HepG2 (cell line): ENCODE results near the gene ZBTB7B. TPM values are rescaled to one million over a fixed set of nuclear protein-coding genes. Genes with fewer than 3 reads are reported as not detected.

Experiments
- CC2D1A ChIP-seq: sonication (generic); formaldehyde crosslinking; IDR thresholded peaks from 2 replicates; pipeline ENCODE4 v1.8.1; 2023; ENCODE audit warnings: mild to moderate bottlenecking, missing genetic modification reagents
- ESRRA ChIP-seq: sonication (generic); formaldehyde crosslinking; IDR thresholded peaks from 2 replicates; pipeline ENCODE4 v1.5.1; 2020; ENCODE audit warnings: mild to moderate bottlenecking, low read depth, missing genetic modification reagents
- PHF20 ChIP-seq: sonication (generic); formaldehyde crosslinking; IDR thresholded peaks from 2 replicates; pipeline ENCODE4 v1.5.0; 2020; ENCODE audit warnings: mild to moderate bottlenecking, missing genetic modification reagents
- POLR2G ChIP-seq: fragments of 200-400 bp; formaldehyde crosslinking; IDR thresholded peaks from 2 replicates; pipeline ENCODE4 v1.6.1; 2018; ENCODE audit warnings: mild to moderate bottlenecking, low read depth, low read length, moderate library complexity
- SATB2 ChIP-seq: sonication (generic); formaldehyde crosslinking; IDR thresholded peaks from 2 replicates; pipeline ENCODE4 v1.5.0; 2020; ENCODE audit warnings: missing genetic modification reagents
- SP1 ChIP-seq, 2 experiments: fragments of 450-650 bp in 1 of 2; sonication (generic) in 1 of 2; formaldehyde crosslinking in 1 of 2; IDR thresholded peaks; 2 replicates each; pipeline versions ENCODE4 v1.4.0 to v1.6.1; 2016 to 2020; ENCODE audit warnings: missing genetic modification reagents in 1 of 2
- SPEN ChIP-seq: sonication (generic); formaldehyde crosslinking; IDR thresholded peaks from 2 replicates; pipeline ENCODE4 v1.5.1; 2020; ENCODE audit warnings: low read depth, mild to moderate bottlenecking, missing genetic modification reagents
- THYN1 ChIP-seq: sonication (generic); formaldehyde crosslinking; IDR thresholded peaks from 2 replicates; pipeline ENCODE4 v1.8.1; 2023; ENCODE audit warnings: low read depth, mild to moderate bottlenecking, moderate library complexity, missing genetic modification reagents, borderline replicate concordance
- TP53 ChIP-seq: sonication (generic); formaldehyde crosslinking; conservative IDR thresholded peaks from 2 replicates; pipeline ENCODE4 v1.4.0; 2020; ENCODE audit warnings: missing genetic modification reagents
- YEATS2 ChIP-seq: sonication (generic); formaldehyde crosslinking; IDR thresholded peaks from 2 replicates; pipeline ENCODE4 v1.4.0; 2020; ENCODE audit warnings: missing genetic modification reagents, borderline replicate concordance
- ZEB1 ChIP-seq: IDR thresholded peaks from 2 replicates; pipeline ENCODE4 v1.6.1; 2012; ENCODE audit warnings: mild to moderate bottlenecking, low read depth, inconsistent platforms; ENCODE audit not compliant: insufficient replicate concordance
- ZNF292 ChIP-seq: sonication (generic); formaldehyde crosslinking; IDR thresholded peaks from 2 replicates; pipeline ENCODE4 v1.8.1; 2022; ENCODE audit warnings: mild to moderate bottlenecking, low read depth, missing genetic modification reagents, borderline replicate concordance
- ZNF30 ChIP-seq: sonication (generic); formaldehyde crosslinking; IDR thresholded peaks from 2 replicates; pipeline ENCODE4 v1.5.0; 2020; ENCODE audit warnings: mild to moderate bottlenecking, missing genetic modification reagents
- ZNF33A ChIP-seq: sonication (generic); formaldehyde crosslinking; IDR thresholded peaks from 2 replicates; pipeline ENCODE4 v1.5.1; 2020; ENCODE audit warnings: missing genetic modification reagents, mild to moderate bottlenecking, moderate library complexity, borderline replicate concordance
- ZNF781 ChIP-seq: sonication (generic); formaldehyde crosslinking; IDR thresholded peaks from 2 replicates; pipeline ENCODE4 v1.5.1; 2020; ENCODE audit warnings: borderline replicate concordance, mild to moderate bottlenecking, missing genetic modification reagents; ENCODE audit errors: not compliant biosample characterization
- ZNF790 ChIP-seq: sonication (generic); formaldehyde crosslinking; IDR thresholded peaks from 2 replicates; pipeline ENCODE4 v1.8.0; 2022; ENCODE audit warnings: missing genetic modification reagents, mild to moderate bottlenecking, borderline replicate concordance
- polyA plus RNA-seq, 8 experiments: library from polyadenylated mRNA; depleted of rRNA in 3 of 8; stranded (reverse) in 7 of 8; unstranded in 1 of 8; fragments of >200 nt; fragmentation: Illumina TruSeq in 4 of 8; extraction: Trizol in 4 of 8; gene quantifications; 2 replicates each; pipeline versions ENCODE4 v1.2.1 to v1.2.3, GENCODE V29; 2011 to 2016; ENCODE audit warnings: low read depth in 4 of 8, missing spikeins in 1 of 8, mixed read lengths in 1 of 8; ENCODE audit not compliant: insufficient read depth in 1 of 8
- total RNA-seq, 5 experiments: library from RNA; depleted of rRNA; stranded (reverse); fragments of >200 nt; fragmentation: Illumina TruSeq; extraction: Trizol; gene quantifications; 2 replicates each; pipeline ENCODE4 v1.2.3, GENCODE V29; 2016; ENCODE audit warnings: low read depth in 1 of 5
- TF ChIP-seq, protein P1 (sequence below): sonication (generic); formaldehyde crosslinking; IDR thresholded peaks from 2 replicates; pipeline ENCODE4 v1.4.0; 2020; ENCODE audit warnings: mild to moderate bottlenecking, missing genetic modification reagents
- TF ChIP-seq, protein P2 (sequence below): sonication (generic); formaldehyde crosslinking; IDR thresholded peaks from 2 replicates; pipeline ENCODE4 v1.5.0; 2020; ENCODE audit warnings: missing genetic modification reagents
- TF ChIP-seq, protein P3 (sequence below): sonication (generic); formaldehyde crosslinking; IDR thresholded peaks from 2 replicates; pipeline ENCODE4 v1.8.1; 2023; ENCODE audit warnings: mild to moderate bottlenecking, inconsistent platforms, moderate library complexity, missing genetic modification reagents, borderline replicate concordance
- TF ChIP-seq, protein P4 (sequence below): sonication (generic); formaldehyde crosslinking; IDR thresholded peaks from 2 replicates; pipeline ENCODE4 v1.4.0; 2020; ENCODE audit warnings: missing genetic modification reagents, mild to moderate bottlenecking, borderline replicate concordance

The ZBTB7B gene
- total and polyA plus RNA-seq, 2 of the 13 experiments (the other 11 are each of a cell fraction or from before 2014, with no cell fraction given): 15.5 to 17.5 TPM

DNA sequence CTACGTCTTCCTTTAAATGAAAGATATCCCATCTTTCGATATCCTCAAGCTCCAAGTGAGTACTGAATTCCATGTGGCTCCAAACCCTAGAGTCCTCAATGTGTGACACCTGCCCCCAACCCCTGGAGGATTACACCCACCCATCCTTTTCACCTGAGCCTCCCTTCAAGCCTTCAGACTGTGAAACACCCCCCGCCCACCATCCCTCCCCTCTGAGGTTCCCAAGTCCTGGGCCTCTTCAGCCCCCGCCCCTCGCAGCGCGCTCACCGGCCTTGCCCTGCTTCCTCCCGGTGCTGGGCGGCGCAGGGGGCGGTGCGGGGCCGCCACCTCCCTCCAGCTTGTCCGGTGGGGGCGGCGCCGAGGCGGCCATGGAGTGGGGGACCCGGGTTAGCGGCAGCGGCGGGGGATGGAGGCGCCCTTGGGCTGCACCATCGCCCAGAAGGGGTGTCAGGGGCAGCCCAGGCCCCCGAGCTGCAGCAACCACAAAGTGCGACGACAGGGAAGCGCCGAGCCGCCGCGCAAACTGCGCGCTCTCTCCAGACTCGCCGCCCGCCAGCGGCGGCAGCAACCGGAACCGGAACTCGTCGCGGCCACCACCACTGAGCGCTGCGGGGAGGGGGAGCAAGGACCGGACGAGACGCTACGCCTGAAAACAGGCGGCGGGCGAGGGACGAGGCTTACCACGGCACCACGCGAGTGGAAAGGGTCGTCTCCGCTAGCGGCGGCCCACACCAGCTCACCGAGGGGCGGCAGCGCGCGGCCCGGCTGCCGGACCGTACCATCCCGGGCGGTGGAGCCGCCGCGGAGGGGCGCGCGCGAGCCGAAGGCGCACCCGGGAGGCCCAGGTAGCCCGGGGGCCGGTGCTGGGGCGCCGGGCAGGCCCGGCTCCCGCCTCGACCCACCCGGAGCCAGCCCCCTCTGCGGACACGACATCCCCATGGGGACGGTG lies 41.1 kb upstream of the ZBTB7B start, which contains the start of gene PYGO2 (continued):
- TF ChIP-seq, protein P1, sequence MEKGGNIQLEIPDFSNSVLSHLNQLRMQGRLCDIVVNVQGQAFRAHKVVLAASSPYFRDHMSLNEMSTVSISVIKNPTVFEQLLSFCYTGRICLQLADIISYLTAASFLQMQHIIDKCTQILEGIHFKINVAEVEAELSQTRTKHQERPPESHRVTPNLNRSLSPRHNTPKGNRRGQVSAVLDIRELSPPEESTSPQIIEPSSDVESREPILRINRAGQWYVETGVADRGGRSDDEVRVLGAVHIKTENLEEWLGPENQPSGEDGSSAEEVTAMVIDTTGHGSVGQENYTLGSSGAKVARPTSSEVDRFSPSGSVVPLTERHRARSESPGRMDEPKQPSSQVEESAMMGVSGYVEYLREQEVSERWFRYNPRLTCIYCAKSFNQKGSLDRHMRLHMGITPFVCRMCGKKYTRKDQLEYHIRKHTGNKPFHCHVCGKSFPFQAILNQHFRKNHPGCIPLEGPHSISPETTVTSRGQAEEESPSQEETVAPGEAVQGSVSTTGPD (CRISPR knock-in tag): no peak
- TF ChIP-seq YEATS2 (CRISPR knock-in tag): no peak; the same call in 1 of the 2 replicates
- TF ChIP-seq SATB2 (CRISPR knock-in tag): no peak
- peak; percentile 56; the same call in 1 of the 2 replicates for TF ChIP-seq ESRRA (CRISPR knock-in tag)
- no peak for TF ChIP-seq SP1 (IDR thresholded peaks at IDR 0.05)
- peak; percentile 67 for TF ChIP-seq SP1 (CRISPR knock-in tag; IDR thresholded peaks at IDR 0.05)
- TF ChIP-seq ZEB1: no peak
- no peak for TF ChIP-seq ZNF33A (CRISPR knock-in tag)
- no peak for TF ChIP-seq THYN1 (CRISPR knock-in tag)
- no peak for TF ChIP-seq ZNF781 (CRISPR knock-in tag)
- no peak for TF ChIP-seq ZNF292 (CRISPR knock-in tag)
- TF ChIP-seq TP53 (CRISPR knock-in tag): 0 out of 2 replicates have a peak, but pooled peaks have one; percentile 52
- TF ChIP-seq, protein P2, sequence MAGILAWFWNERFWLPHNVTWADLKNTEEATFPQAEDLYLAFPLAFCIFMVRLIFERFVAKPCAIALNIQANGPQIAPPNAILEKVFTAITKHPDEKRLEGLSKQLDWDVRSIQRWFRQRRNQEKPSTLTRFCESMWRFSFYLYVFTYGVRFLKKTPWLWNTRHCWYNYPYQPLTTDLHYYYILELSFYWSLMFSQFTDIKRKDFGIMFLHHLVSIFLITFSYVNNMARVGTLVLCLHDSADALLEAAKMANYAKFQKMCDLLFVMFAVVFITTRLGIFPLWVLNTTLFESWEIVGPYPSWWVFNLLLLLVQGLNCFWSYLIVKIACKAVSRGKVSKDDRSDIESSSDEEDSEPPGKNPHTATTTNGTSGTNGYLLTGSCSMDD (CRISPR knock-in tag): no peak
- TF ChIP-seq ZNF30 (CRISPR knock-in tag): 0 out of 2 replicates have a peak, but pooled peaks have one; percentile 57
- peak; percentile 76 for TF ChIP-seq SPEN (CRISPR knock-in tag)
- TF ChIP-seq ZNF790 (CRISPR knock-in tag): no peak; the same call in 1 of the 2 replicates
- TF ChIP-seq, protein P3, sequence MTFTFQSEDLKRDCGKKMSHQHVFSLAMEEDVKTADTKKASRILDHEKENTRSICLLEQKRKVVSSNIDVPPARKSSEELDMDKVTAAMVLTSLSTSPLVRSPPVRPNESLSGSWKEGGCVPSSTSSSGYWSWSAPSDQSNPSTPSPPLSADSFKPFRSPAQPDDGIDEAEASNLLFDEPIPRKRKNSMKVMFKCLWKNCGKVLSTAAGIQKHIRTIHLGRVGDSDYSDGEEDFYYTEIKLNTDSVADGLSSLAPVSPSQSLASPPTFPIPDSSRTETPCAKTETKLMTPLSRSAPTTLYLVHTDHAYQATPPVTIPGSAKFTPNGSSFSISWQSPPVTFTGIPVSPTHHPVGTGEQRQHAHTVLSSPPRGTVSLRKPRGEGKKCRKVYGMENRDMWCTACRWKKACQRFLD (CRISPR knock-in tag): peak; percentile 80; the same call in 1 of the 2 replicates
- TF ChIP-seq PHF20 (CRISPR knock-in tag): peak; percentile 73
- TF ChIP-seq, protein P4, sequence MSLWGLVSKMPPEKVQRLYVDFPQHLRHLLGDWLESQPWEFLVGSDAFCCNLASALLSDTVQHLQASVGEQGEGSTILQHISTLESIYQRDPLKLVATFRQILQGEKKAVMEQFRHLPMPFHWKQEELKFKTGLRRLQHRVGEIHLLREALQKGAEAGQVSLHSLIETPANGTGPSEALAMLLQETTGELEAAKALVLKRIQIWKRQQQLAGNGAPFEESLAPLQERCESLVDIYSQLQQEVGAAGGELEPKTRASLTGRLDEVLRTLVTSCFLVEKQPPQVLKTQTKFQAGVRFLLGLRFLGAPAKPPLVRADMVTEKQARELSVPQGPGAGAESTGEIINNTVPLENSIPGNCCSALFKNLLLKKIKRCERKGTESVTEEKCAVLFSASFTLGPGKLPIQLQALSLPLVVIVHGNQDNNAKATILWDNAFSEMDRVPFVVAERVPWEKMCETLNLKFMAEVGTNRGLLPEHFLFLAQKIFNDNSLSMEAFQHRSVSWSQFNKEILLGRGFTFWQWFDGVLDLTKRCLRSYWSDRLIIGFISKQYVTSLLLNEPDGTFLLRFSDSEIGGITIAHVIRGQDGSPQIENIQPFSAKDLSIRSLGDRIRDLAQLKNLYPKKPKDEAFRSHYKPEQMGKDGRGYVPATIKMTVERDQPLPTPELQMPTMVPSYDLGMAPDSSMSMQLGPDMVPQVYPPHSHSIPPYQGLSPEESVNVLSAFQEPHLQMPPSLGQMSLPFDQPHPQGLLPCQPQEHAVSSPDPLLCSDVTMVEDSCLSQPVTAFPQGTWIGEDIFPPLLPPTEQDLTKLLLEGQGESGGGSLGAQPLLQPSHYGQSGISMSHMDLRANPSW (CRISPR knock-in tag): peak; percentile 32; the same call in 1 of the 2 replicates
- TF ChIP-seq POLR2G: peak; percentile 88
- no peak for TF ChIP-seq CC2D1A
